ENCODE results near the gene ABCA1.

The ABCA1 gene

GRCh38 chr9:104835161-104835560 is 92.8 kb downstream of the ABCA1 start:
- Histone ChIP-seq H3K79me2 (ENCODE audit: insufficient read depth, low read length) (no peaks in the 10 kb centered on the region), H3K27me3 (ENCODE audit: insufficient read depth, low read length) (no peaks in the 10 kb centered on the region), H4K20me1 (ENCODE audit: insufficient read depth, low read length) (no peaks in the 10 kb centered on the region), H3K4me3 (ENCODE audit: low read depth, low read length, poor library complexity, severe bottlenecking) (no peak overlapping the region), H3K9me2 (ENCODE audit: low read depth, low read length) (no peaks in the 10 kb centered on the region), H3K4me1 (ENCODE audit: insufficient read depth, low read length, severe bottlenecking) (no peaks in the 10 kb centered on the region), H3K36me3 (ENCODE audit: insufficient read depth, low read length) (peaks cover 4% of the 10 kb centered on the region; the same call in 1 of the 2 replicates), H3K9me3 (ENCODE audit: low read length) (no peaks in the 10 kb centered on the region), H3K4me2 (ENCODE audit: low read length) (no peak overlapping the region), H3K27ac (ENCODE audit: low read depth, low read length, poor library complexity, severe bottlenecking) (no peak overlapping the region), H3K9ac (ENCODE audit: low read length) (no peak overlapping the region), H3F3A (ENCODE audit: insufficient read depth, low read length) (no peaks in the 10 kb centered on the region), H2AFZ (ENCODE audit: low read length) (no peak overlapping the region)
- no peak for TF ChIP-seq CTCF (IDR thresholded peaks at IDR 0.05; ENCODE audit: low read length)
- TF ChIP-seq EZH2 (IDR thresholded peaks at IDR 0.05; ENCODE audit: borderline replicate concordance, low read length) = no peak

- Histone ChIP-seq H2AFZ (ENCODE audit: low read length) (no peak overlapping the region), H3K36me3 (ENCODE audit: insufficient read depth, low read length) (peaks cover 4% of the 10 kb centered on the region; the same call in 1 of the 2 replicates), H3K4me1 (ENCODE audit: insufficient read depth, low read length, severe bottlenecking) (no peaks in the 10 kb centered on the region), H3K9me3 (ENCODE audit: low read length) (no peaks in the 10 kb centered on the region), H3K27me3 (ENCODE audit: insufficient read depth, low read length) (no peaks in the 10 kb centered on the region), H3F3A (ENCODE audit: insufficient read depth, low read length) (no peaks in the 10 kb centered on the region), H3K4me2 (ENCODE audit: low read length) (no peak overlapping the region), H3K79me2 (ENCODE audit: insufficient read depth, low read length) (no peaks in the 10 kb centered on the region), H3K9me2 (ENCODE audit: low read depth, low read length) (no peaks in the 10 kb centered on the region), H4K20me1 (ENCODE audit: insufficient read depth, low read length) (no peaks in the 10 kb centered on the region), H3K4me3 (ENCODE audit: low read depth, low read length, poor library complexity, severe bottlenecking) (no peak overlapping the region), H3K27ac (ENCODE audit: low read depth, low read length, poor library complexity, severe bottlenecking) (no peak overlapping the region), H3K9ac (ENCODE audit: low read length) (no peak overlapping the region)
- TF ChIP-seq EZH2 (IDR thresholded peaks at IDR 0.05; ENCODE audit: borderline replicate concordance, low read length) = no peak
- no peak for TF ChIP-seq CTCF (IDR thresholded peaks at IDR 0.05; ENCODE audit: low read length)
Observed at GRCh38 chr9:104833696-104834095, 94.3 kb downstream of the ABCA1 start.

- Histone ChIP-seq H3K79me2 (ENCODE audit: insufficient read depth, low read length) (no peaks in the 10 kb centered on the region), H4K20me1 (ENCODE audit: insufficient read depth, low read length) (no peaks in the 10 kb centered on the region), H3K4me3 (ENCODE audit: low read depth, low read length, poor library complexity, severe bottlenecking) (no peak overlapping the region), H3K9me3 (ENCODE audit: low read length) (no peaks in the 10 kb centered on the region), H2AFZ (ENCODE audit: low read length) (no peak overlapping the region), H3K27ac (ENCODE audit: low read depth, low read length, poor library complexity, severe bottlenecking) (no peak overlapping the region), H3K9me2 (ENCODE audit: low read depth, low read length) (no peaks in the 10 kb centered on the region), H3F3A (ENCODE audit: insufficient read depth, low read length) (no peaks in the 10 kb centered on the region), H3K4me2 (ENCODE audit: low read length) (no peak overlapping the region), H3K27me3 (ENCODE audit: insufficient read depth, low read length) (no peaks in the 10 kb centered on the region), H3K9ac (ENCODE audit: low read length) (no peak overlapping the region), H3K36me3 (ENCODE audit: insufficient read depth, low read length) (peaks cover 7% of the 10 kb centered on the region; the same call in 1 of the 2 replicates), H3K4me1 (ENCODE audit: insufficient read depth, low read length, severe bottlenecking) (no peaks in the 10 kb centered on the region)
- TF ChIP-seq CTCF (IDR thresholded peaks at IDR 0.05; ENCODE audit: low read length) (no peak), EZH2 (IDR thresholded peaks at IDR 0.05; ENCODE audit: borderline replicate concordance, low read length) (no peak)
Observed at GRCh38 chr9:104831681-104832080, 96.3 kb downstream of the ABCA1 start.
